GM19372 (cell line): ENCODE results near the gene CHURC1.

Experiments
- ATAC-seq: cut with Tn5 transposase; IDR thresholded peaks from one replicate; pipeline ENCODE4 v1.9.1; 2021; ENCODE audit warnings: mild to moderate bottlenecking, low read depth, moderate library complexity; ENCODE audit not compliant: unreplicated experiment

The CHURC1 gene

DNA sequence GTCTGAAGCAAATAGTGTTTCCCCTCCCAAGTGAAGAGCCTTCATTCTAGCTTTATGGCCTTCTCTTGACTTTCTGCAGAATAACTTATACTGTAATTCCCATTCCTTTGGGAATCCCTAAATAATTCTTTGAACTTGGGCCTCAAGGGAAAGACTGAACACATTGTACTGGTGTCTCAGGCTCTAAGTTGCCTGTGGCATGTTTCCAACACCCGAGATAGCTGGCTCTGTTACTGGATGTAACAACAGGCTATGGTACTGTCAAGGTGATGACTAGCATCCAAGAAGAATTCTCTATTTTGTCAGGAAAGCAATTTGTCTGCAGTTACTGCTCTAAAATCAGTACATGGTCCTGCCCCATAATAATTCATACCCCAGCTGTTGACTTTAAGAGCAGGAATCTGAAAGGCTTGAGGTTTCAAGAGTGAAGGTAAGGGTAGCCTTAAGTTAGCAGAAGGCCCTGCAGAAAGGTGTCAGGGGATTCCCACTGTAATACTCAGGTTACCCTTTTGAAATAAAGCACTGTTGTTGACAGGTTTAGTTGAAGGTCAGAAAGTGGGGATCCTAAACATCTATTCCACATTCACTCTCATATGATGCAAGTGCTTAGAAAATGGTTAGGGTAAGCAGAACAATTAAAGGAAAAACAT, 23.0 kb downstream of the CHURC1 start:
- no peak for ATAC-seq

DNA sequence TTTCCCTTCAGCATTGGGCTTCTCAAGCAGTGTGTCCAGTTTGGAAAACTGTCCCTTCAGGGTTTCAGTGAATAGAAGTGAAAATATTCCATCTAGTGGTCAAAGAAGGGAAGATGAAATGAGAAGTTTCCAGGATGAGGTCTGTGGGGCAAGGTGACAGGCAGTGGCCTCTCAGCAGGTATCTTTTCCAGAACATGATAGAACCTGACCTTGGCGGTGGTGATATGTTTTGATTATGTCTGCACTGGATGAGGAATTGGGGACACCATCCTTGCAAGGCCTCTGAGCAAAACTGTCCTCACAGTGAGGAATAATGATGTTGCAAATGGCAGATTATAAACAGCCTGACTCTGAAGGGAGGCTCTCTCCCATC, 23.6 kb downstream of the CHURC1 start:
- no peak for ATAC-seq

DNA sequence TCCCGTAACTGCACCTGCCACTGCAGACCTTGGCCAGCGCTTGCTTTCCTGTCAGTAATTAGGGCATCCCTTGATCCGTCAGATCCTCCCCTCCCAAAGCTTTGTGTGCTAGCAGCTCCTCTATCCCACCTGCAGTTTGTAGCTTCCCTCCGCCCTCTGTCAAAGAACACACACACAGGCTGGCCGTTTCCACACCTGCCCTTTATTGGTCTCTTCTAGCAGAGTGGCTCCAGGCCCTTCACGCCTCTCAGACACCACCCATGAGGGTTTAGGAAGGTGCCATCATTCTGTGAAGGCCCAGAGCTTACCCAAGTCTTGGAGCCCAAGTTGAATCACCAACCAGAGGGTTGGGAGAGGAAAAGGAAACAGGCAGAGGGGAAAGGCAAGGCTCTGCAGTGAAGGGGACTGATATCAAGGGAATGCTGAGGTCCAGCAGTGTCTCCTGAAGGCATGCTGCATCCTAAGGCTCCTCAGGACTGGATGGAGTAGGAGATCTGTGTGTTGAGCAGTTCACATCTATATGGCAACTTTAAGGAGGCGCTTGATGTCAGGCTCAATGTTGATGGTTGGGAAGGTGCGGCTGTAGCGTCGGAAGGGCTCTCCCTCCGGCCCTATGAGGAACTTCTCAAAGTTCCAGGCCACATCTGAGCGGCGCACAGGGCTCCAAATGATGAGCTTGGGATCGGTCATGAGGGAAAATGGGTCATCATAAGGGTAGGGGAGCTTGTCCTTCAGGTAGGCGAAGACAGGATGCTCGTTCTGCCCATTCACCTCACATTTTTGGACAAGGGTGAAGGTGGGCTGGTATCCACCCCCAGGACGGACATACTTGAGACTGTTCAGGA, 24.9 kb downstream of the CHURC1 start:
- no peak for ATAC-seq

DNA sequence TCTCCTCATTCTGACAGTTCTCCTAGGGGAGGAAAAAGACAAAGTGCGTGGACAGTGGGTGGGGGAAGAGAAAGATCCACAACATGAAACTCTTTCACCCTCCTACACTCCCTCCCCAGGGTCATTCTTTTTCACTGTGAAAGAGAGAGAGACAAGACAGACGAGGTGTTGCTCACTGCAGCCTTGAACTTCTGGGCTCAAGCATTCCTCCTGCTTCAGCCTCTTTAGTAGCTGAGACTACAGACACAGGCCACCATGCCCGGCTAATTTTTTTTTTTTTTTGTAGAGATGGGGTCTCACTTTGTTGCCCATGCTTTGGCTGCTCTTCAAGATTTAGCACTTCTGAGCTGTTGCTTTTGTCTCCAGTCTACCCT, 25.5 kb downstream of the CHURC1 start:
- ATAC-seq, result no peak

DNA sequence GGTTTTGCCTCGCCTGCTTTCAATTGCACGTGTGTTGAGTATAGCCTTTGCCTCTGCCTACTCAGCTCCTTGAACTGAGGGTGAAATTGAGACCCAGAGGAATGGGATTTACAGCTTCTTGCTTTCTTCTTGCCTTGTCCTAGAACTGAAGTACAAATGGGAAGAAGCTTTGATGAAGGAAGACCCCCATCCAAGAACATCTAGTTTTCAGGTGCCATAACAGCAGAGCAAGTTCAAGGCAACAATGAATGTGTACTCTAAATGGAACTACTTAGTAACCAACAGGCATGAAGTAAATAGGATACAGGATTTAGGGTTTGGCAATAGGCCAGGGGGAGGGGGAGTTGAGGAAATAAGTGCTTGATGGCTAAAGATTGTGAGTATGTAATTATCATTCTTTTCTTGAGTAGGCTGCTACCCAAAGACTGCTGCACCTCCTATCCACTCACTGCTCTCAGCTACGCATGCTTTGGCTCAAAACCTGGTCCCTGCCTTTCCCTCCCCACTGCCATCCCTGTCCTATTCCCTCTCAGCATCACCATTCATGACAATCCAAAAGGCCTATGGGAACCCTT, 26.2 kb downstream of the CHURC1 start:
- no peak for ATAC-seq

DNA sequence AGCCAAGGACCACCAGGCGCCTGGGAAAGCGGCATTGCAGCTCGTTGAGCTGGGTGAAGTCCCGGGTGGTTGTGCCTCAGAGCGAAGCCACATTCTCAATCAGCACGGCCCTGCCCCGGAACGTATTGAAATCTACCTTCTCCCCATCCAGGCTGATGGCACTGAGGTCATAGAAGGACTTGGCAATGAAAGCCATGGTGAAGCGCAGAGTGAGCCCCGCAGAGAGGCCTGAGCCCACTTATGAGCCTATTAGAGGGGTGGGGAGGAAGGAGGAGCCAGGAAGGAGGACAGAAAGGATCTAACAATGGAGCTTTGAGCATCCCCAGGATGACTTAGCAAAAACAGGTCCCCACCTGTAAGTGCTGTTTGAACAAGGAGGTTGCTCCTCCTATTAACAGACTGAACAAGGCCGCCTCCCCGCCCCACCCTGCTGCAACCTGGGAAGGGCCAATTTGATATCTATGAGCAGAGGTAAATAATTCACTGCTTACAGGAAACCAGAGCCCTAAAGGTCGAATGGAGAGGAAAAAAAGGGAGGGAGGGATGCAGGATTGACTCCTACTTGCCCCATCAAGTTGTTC, 28.4 kb downstream of the CHURC1 start, which contains the start of gene GPX2:
Gene GPX2, minus strand, starts transcription at position 215 of the 581 bp plus-strand sequence. Its CDS starts 19 bp downstream, at position 196.
- no peak for ATAC-seq

DNA sequence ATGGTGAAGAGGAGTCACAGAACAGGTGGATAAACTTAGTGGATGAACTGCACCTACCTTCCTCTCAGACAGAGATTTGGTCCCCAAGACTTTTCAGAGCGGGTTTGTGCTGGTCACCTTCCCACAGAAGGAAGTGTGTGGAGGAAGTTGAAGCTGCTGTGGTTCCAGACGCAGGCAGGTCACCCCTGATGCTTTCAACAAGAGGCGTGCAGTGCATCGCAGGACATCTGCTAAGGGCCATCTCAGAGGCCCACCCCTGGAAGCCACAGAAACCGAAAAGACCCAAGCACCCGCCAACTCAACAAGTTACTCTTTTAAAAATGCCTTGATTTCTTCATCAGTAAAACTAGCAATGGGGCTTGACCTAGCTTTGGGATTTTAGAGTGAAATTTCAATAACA, 29.3 kb downstream of the CHURC1 start:
- ATAC-seq, result no peak

DNA sequence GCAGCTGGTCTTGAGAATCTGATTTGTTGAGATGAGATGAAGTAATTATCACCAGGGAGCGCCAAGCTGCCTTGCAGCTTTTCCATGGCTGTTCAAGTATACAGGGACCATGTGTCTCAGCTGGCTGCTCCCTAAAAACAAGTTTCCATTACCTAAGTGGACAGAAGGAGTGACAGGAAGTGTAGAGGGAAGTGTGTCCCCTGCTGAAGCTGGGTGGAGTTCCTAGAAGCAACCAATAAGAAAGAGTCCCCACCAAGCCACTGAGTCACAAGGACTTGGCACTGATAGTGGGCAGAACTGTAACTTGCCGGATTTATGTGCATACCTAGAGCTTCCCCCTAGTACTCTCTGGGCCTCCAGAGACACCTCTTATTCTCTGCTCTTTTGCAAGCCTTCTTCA, 29.8 kb downstream of the CHURC1 start:
- ATAC-seq, result no peak

DNA sequence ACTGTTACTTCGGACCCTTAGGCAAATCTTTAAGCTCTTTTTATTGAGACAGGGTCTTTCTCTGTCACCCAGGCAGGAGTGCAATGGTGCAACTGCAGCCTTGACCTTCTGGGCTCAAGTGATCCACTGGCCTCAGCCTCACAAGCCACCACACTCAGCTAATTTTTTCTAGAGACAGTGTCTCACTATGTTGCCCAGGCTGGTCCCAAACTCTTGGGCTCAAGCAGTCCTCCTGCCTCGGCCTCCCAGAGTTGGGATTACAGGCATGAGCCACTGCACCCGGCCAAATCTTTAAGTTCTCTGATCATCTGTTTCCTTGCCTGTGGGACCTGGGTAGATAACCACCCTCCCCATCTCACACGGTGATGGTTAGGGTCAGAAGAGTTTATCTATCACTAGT, 30.6 kb downstream of the CHURC1 start:
- ATAC-seq, result no peak

DNA sequence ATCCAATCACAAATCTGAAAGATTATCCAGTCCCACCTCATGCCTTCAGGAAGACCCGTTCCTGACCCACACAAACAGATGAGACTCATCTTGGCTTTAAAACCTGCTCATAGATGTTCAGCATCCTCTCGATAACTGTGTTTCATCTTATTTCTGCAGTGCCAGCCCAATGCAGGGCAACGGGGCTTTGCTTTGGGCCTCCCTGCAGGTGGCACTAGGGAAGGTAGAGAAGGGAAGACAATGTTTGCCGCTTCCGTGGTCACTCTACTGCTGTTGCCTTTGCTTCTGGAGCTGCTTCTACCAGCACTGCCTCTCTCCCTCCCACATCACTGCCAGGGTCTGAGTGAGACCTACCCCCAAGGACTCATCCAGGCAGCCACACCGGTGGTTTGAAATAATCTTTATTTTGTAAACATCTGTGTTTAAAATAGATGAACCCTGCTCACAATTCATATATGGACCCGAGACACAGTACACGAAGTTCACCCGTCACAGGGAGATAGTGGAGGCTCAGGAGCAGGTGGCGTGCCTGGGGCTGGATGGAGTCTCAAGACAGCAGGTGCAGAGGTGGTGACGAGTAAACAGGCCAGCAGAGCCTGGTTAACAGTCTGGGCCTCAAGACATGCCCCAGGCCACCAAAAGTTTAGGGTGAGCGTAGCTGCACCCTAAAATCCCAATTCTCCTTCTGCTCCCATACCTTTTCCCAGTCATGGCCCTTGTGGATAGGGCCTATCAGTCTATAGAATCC, 31.4 kb downstream of the CHURC1 start:
- no peak for ATAC-seq

DNA sequence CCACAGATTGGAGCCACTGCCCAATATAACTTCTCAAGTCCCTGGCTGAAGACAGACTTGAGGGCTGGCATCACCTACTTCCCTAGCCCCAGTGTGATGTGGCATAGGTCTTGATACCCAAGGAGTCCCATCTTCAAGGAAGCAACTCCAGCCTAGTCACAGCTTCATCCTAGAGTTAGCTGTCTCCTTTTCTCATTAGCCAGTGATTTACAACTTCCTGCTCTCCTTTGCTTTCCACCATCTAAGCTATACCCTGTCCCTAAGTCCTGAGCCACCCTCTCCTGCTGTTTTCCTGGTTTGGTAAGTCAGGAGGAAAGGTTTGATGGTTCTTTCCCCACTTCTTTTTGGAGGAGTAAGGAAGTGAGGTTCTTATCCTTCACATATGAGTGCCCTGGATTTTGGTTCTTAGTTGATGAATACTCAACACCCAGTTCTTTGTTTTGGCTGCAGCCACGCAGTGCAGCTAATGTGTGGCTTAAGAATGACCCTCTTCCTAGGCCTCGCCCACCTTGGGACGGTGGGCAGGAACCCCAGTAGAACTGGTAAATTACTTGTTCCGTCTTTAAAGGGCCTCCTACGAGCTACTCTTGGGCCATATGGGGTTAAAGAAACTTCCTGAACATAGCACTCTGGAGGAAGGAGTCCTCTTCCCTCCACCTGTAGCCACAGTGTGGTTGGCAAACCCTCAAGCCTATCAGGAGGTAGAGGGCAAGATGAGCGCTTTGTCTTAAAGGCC, 32.2 kb downstream of the CHURC1 start:
- ATAC-seq, result no peak

DNA sequence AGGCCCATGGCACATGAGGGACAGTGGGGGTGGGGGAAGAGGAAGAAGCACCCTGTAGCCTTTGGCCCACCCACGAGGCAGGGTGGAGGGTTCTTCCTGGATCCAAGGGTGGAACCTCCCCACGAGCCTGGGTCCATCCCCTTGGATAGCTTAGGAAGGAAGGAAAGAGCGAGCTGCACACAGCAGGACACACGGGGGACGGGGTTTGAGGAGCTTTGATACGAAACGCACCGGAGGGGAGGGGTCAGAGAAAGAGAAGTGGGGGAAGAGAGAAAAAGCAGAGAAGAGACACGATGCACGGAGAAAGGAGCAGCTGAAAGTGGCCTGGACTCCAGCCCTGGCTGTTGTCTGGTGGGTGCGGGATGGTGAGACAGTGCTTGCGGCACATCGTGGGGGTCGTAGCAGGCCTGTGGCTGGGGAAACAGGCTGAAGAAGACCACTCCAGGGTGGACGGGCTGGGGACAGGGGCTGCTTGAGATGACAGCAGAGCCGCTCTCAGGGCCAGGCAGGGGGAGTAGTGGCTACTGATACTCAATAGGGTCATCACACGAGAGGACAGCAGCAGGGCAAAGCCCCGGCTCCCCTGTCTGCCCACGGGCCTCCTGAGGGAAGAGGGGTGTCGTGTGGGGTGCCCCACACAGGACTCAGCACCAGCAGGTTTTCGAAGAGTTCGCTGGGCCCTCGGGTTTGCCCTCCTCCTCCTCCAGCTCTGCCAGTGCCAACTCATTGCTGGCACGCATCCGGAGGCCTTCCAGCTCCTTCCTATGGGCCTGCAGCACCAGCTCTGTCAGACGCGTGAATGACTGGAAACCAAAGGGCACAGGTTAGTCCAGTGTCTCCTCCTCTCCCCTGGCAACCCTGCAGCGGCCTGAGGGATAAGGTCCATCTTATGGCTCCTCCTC, 33.7 kb downstream of the CHURC1 start:
- ATAC-seq, result no peak

DNA sequence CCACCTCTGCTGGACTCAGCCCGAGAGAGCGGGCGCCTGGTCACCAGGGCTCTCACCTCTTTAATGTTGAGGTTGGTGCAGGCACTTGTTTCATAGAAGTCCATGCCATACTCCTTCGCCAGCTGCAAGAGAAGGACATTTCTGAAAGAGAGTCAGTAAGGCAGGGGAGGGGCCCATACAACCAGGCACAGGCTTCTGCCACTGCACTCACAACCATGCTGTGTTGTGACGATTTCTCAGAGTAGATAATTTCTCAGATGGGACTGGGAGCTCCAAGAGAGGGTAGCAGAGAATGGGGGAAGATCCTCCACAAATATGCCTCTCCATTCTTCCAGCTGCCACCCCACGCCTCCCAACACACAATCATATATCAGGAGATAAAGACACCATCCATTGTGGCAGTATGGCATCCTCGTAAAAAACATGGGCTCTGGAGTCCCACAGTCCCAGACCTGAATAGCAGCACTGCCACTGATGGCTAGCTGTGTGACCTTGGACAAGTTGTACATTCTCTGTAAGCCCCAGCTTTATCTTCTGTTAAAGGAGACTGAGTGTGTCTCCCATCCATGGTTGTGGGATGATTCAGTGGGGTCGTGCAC, 34.5 kb downstream of the CHURC1 start:
- no peak for ATAC-seq

DNA sequence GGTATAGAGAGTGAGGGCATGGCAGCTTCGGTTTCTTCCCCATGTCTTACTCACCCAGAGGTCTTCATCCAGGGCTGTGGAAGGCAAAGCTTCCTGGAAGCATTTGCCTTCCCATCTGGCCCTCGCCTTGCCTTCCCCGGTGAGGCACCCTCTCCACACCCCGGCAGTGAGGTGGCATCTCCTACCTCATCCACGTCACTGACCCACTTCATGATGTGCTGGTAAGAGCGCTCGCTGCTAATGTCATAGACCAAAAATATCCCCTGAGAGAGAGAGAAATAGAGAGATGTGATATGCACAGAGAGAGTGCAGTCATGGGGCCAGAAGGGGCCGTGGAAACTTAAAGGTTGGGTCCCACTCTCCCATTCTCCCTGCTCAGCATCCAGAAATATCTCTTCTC, 36.6 kb downstream of the CHURC1 start:
- no peak for ATAC-seq

DNA sequence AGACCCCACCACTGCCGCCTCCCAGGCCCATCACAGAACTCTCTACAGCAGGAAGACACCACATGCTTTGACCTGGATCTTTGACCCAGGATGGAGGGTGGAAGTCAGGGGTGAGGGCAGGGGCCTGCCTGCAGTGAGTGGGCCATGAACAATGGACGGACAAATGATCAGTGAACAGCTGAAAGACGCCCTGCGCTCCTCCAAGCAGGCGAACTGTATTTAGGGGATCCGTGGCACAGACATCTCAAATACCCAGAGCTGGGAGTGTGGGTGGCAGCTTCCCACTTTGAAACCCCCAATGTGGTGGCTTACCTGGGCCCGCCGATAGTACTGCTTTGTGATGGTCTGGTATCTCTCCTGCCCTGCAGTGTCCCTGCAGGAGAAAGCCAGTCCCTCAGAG, 37.0 kb downstream of the CHURC1 start:
- ATAC-seq, result no peak

DNA sequence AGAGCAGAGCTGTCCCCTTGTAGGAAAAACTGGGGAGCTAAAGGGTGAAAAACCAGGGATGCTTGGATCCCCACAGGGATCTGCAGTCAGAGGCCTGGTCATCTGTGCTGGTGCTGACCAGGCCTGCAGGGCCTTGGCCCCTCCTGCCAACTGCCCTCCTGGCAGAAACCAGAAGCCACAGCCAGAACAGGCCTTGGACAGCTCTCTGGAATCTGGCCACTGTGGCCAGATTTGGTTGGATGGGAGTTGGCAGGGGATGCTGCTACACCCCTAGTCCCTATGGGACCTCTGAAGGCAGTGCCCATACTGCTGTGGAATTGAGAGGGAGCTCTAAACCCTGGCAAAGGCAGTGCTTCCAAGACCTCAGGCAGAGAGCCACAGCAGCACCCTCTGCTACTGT, 37.5 kb downstream of the CHURC1 start:
- ATAC-seq, result no peak

DNA sequence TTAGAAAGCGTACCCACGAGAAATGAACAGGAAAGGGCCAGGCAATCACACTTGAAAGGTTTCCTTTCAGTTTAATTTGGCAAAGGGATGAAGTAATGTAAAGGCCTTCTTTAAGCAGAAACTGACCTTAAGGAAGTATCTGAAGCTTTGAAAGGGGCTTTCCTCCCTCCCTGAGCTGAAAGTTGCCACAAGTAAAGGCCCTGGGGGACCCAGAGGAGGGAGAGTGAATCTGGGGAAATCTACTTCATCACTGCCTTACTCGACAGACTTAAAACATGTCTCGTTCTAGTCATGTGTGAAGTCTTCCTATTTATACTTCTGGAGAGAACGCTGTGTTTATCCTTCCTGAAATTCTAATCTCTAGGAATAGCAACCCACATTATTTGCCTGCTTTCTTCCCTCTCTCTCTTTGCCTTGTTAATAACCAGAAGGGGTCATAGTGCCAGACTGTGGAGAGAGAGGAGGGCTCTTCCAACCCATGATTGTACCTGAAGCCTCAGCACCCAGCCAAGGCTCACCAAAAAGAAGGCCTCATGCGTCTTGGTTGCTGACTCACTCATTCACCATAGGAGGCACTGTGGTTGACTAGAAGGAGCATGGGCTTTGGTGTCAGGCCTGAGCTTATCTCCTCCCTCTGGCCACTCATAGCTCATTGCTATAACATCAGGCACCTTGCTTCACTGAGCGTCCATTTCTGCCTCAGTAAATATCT, 38.5 kb downstream of the CHURC1 start:
- ATAC-seq, result no peak

DNA sequence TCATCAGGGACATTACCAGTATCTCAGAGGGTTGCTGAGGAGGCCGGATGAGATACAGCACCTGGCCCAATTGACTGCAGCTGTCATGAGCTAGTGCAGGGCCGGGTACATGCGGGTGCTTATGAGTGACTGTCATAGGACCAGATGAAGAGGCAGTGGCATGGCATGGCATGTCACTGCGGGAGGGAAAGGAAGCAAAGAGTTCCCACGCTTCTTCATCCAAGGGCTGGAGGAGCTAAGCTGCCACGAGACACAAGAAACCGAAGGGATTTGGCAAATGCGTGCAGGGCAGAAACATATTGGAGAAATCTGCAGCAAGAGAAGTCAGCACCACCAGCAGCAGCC, 39.0 kb downstream of the CHURC1 start:
- no peak for ATAC-seq
